Heart right ventricle (tissue), 16 donors: Measurements from ENCODE around the gene MEGF10. TPM values are rescaled to one million over a fixed set of nuclear protein-coding genes. Genes with fewer than 3 reads are reported as not detected.

Experiments used
- ATAC-seq, 8 donors: fragments of 200-7000 bp; cut with Tn5 transposase; one replicate each; pipeline ENCODE4 v1.9.1; 2020; ENCODE audit warnings: mild to moderate bottlenecking in 8 of 8, moderate library complexity in 8 of 8, moderate number of reproducible peaks in 1 of 8
- DNase-seq, 2 donors: peaks; one replicate each; pipeline ENCODE4 v3.0.0-alpha.2; 2020
- H3K27ac ChIP-seq, 10 donors: fragments of 200-600 bp; sonication (generic) in 2 of 10; one replicate each; pipeline versions ENCODE4 v1.5.0 to v1.8.0; 2020 to 2022; ENCODE audit warnings: mild to moderate bottlenecking in 3 of 10
- H3K27me3 ChIP-seq, 7 donors: fragments of 200-600 bp; one replicate each; pipeline ENCODE4 v1.8.0; 2021 to 2022; ENCODE audit warnings: mild to moderate bottlenecking in 2 of 7
- H3K36me3 ChIP-seq, 9 donors: fragments of 200-600 bp; sonication (generic) in 1 of 9; one replicate each; pipeline versions ENCODE4 v1.5.0 to v1.8.0; 2020 to 2022; ENCODE audit warnings: mild to moderate bottlenecking in 2 of 9
- H3K4me1 ChIP-seq, 9 donors: fragments of 200-600 bp; sonication (generic) in 1 of 9; one replicate each; pipeline versions ENCODE4 v1.5.0 to v1.8.0; 2020 to 2022; ENCODE audit warnings: mild to moderate bottlenecking in 4 of 9
- H3K4me3 ChIP-seq, 10 donors: fragments of 200-600 bp; sonication (generic) in 2 of 10; one replicate each; pipeline versions ENCODE4 v1.5.0 to v1.8.0; 2020 to 2022; ENCODE audit warnings: mild to moderate bottlenecking in 7 of 10, moderate library complexity in 2 of 10
- H3K9me3 ChIP-seq, 11 donors: fragments of 200-600 bp in 10 of 11; sonication (generic) in 2 of 11; one replicate each; pipeline versions ENCODE4 v1.5.0 to v1.8.0; 2013 to 2022; ENCODE audit warnings: mild to moderate bottlenecking in 2 of 11, control low read depth in 1 of 11, moderate library complexity in 1 of 11
- CTCF ChIP-seq, 9 donors: fragments of 200-600 bp; sonication (generic) in 2 of 9; IDR thresholded peaks; one replicate each; pipeline versions ENCODE4 v1.5.0 to v1.8.0; 2021 to 2022; ENCODE audit warnings: antibody characterized with exemption in 9 of 9, mild to moderate bottlenecking in 5 of 9, moderate library complexity in 1 of 9
- WGBS, 2 donors: extraction: QIAGEN DNeasy Blood & Tissue Kit; methylation state at CpG; one replicate each; pipeline ENCODE4 v1.1.7; 2013; ENCODE audit warnings: inconsistent platforms in 1 of 2; 5-methylcytosine and 5-hydroxymethylcytosine counted together
- intact Hi-C, 10 donors: fragments of 100-400 bp; cut with DNase I; formaldehyde crosslinking; loops; one replicate each; pipeline versions ENCODE4 v1.11.1 to v1.14.2; 2022
- polyA plus RNA-seq, 2 donors: library from polyadenylated mRNA; stranded (reverse); fragments of 200-250 nt; gene quantifications; one replicate each; pipeline ENCODE4 v1.2.3, GENCODE V29; 2013
- total RNA-seq, 10 donors: library from RNA; stranded (reverse); fragmentation: NEBNext Ultra II Directional in 3 of 10; extraction: Animal tissue kit (Norgen Biotek cat#: 25700) in 3 of 10; gene quantifications; one replicate each; pipeline versions ENCODE4 v1.2.1 to v1.2.4, GENCODE V29; 2021 to 2023
- donor health status: Arrhythmogenic right ventricular cardiomyopathy.
- donor health status: ischemic (EF 13 %, LVEDD 7.1; RV severe dilation, severe dysfunction).
- donor health status: healthy with polysubstance abuse.
- donor health status: DM: no; HTN: yes; CAD: no.
- donor health status: DM: no; HTN: no; CAD: no.
- donor health status: ischemic (EF 25% LVEDD 6.9; RV normal size, moderate dysfunction).
- donor health status: ischemic (EF 25% LVEDD 5.7; RV mildly dilated, moderate dysfunction).
- donor health status: healthy.
- donor health status: DM: yes; HTN: yes; CAD: no.
- donor health status: Ischemic cardiomyopathy.
- donor health status: ischemic (EF 35%, LVEDD 5.7; RV mildly dilated, moderate dysfunction).
- donor health status: nonischemic (EF 11% LVEDD 7.7; RV severe dilation, severe dysfunction).
- donor health status: DM: yes; HTN: yes; CAD: no.
- donor health status: PGD.
- donor health status: ischemic (EF 29% LVEDD 5.4; RV normal size, mild dysfunction).
- donor health status: nonischemic (EF 23%, LVEDD 6.1; RV moderate dilation, normal function).

The MEGF10 gene
- total and polyA plus RNA-seq, 12 donors: 0.02 to 1.0 (median 0.24) TPM; not detected in 1

GRCh38 chr5:127333483-127333882 is 42.9 kb downstream of the MEGF10 start:
- H3K27me3 ChIP-seq: peaks cover 0 to 30% (median 5%) of the 10 kb centered on the region in 7 donors
- H3K36me3 ChIP-seq: no peaks in the 10 kb centered on the region
- H3K27ac ChIP-seq: no peak overlapping the region
- no peak for DNase-seq
- no peak overlapping the region for H3K4me3 ChIP-seq
- intact Hi-C loops: no loop called here
- H3K9me3 ChIP-seq: no peaks in the 10 kb centered on the region
- no peaks in the 10 kb centered on the region for H3K4me1 ChIP-seq
- ATAC-seq: peak in 1 of 8 donors; percentile 46
- 57 to 61% methylated on average over 3 of the region's 3 CpGs for WGBS, 2 donors
- no peak for TF ChIP-seq CTCF (IDR thresholded peaks at IDR 0.05)

- ATAC-seq (no peak), DNase-seq (no peak)
- no peaks in the 10 kb centered on the region for H3K9me3 ChIP-seq
- no peak overlapping the region for H3K4me3 ChIP-seq
- peaks cover 0 to 17% (median 4%) of the 10 kb centered on the region in 7 donors for H3K27me3 ChIP-seq
- no peak overlapping the region for H3K27ac ChIP-seq
- H3K4me1 ChIP-seq: no peaks in the 10 kb centered on the region
- no peak for TF ChIP-seq CTCF (IDR thresholded peaks at IDR 0.05)
- H3K36me3 ChIP-seq: no peaks in the 10 kb centered on the region
- intact Hi-C loops: no loop called here
- WGBS, 2 donors: 75 to 79% methylated on average over 2 of the region's 2 CpGs
Observed at GRCh38 chr5:127335381-127335780, 44.8 kb downstream of the MEGF10 start.

- Histone ChIP-seq H3K36me3 (no peaks in the 10 kb centered on the region), H3K27ac (no peak overlapping the region), H3K27me3 (peaks cover 0 to 4% (median 0%) of the 10 kb centered on the region in 7 donors), H3K4me1 (no peaks in the 10 kb centered on the region), H3K9me3 (no peaks in the 10 kb centered on the region), H3K4me3 (no peak overlapping the region)
- 75 to 90% methylated on average over 1 of the region's 1 CpG for WGBS, 2 donors
- no peak for TF ChIP-seq CTCF (IDR thresholded peaks at IDR 0.05)
- intact Hi-C loops: no loop called here
- DNase-seq (no peak), ATAC-seq (no peak)
Observed at GRCh38 chr5:127337876-127338275, 47.3 kb downstream of the MEGF10 start.

- no peaks in the 10 kb centered on the region for H3K36me3 ChIP-seq
- TF ChIP-seq CTCF (IDR thresholded peaks at IDR 0.05): no peak
- no peaks in the 10 kb centered on the region for H3K9me3 ChIP-seq
- DNase-seq (no peak), ATAC-seq (no peak)
- H3K27me3 ChIP-seq: peaks cover 0 to 4% (median 0%) of the 10 kb centered on the region in 7 donors
- no peaks in the 10 kb centered on the region for H3K4me1 ChIP-seq
- H3K4me3 ChIP-seq: no peak overlapping the region
- intact Hi-C loops: no loop called here
- H3K27ac ChIP-seq: no peak overlapping the region
- WGBS, 2 donors: 87 to 89% methylated on average over 1 of the region's 1 CpG
Observed at GRCh38 chr5:127338501-127338900, 47.9 kb downstream of the MEGF10 start.
